A549 (cell line): Measurements from ENCODE around the gene EIF1AX. TPM values are rescaled to one million over a fixed set of nuclear protein-coding genes. Genes with fewer than 3 reads are reported as not detected.

Experiments used
- ATAC-seq, 2 experiments: fragments of 200-7000 bp in 1 of 2; fragments of >200 bp in 1 of 2; cut with Nextera tagmentation in 1 of 2; cut with Tn5 transposase in 1 of 2; 3 replicates each; pipeline versions ENCODE4 v1.8.0 to v1.9.1; 2018 to 2020; ENCODE audit warnings: mild to moderate bottlenecking in 1 of 2, moderate library complexity in 1 of 2
- CTCF ChIA-PET: fragments of 300-600 bp; sonication (Branson Sonifier 250); formaldehyde crosslinking; extraction: SDS; loops from one replicate; lab custom pipeline; 2021; ENCODE audit warnings: antibody characterized with exemption, inconsistent platforms; lab: Yijun Ruan, JAX
- POLR2A ChIA-PET: fragments of 350-600 bp; formaldehyde crosslinking; extraction: SDS; loops from one replicate; lab custom pipeline; 2021; ENCODE audit warnings: antibody characterized with exemption, inconsistent platforms; lab: Yijun Ruan, JAX
- DNase-seq, 2 experiments: peaks; one replicate each; pipeline versions ENCODE4 v3.0.0 to v3.0.0-alpha.2; 2011 to 2016; ENCODE audit warnings: low read depth in 1 of 2, low spot score in 1 of 2
- FAIRE-seq: peaks from 2 replicates; lab custom pipeline; 2011; peaks lifted over from hg19 to GRCh38; lab: Jason Lieb, UNC
- H3K27ac ChIP-seq, 2 experiments: fragments of >200 bp; sonication (Bioruptor Twin); formaldehyde crosslinking; 3 replicates each; pipeline ENCODE4 v1.5.1; 2016 to 2017
- H3K4me1 ChIP-seq: fragments of >200 bp; sonication (Bioruptor Twin); formaldehyde crosslinking; 3 replicates; pipeline ENCODE4 v1.6.1; 2016
- H3K4me2 ChIP-seq: fragments of >200 bp; sonication (Bioruptor Twin); formaldehyde crosslinking; 3 replicates; pipeline ENCODE4 v1.6.1; 2016
- H3K4me3 ChIP-seq: fragments of >200 bp; sonication (Bioruptor Twin); formaldehyde crosslinking; 3 replicates; pipeline ENCODE4 v1.5.1; 2016
- H3K9me3 ChIP-seq: fragments of >200 bp; sonication (Bioruptor Twin); formaldehyde crosslinking; 3 replicates; pipeline ENCODE4 v1.6.1; 2016
- BCL3 ChIP-seq: fragments of >200 bp; sonication (Bioruptor Twin); formaldehyde crosslinking; IDR thresholded peaks from 3 replicates; pipeline ENCODE4 v1.6.1; 2016
- CBX8 ChIP-seq: fragments of 200-600 bp; sonication (generic); IDR thresholded peaks from 2 replicates; pipeline ENCODE4 v1.6.1; 2016
- CEBPB ChIP-seq, 2 experiments: fragments of >200 bp in 1 of 2; sonication (Bioruptor Twin) in 1 of 2; formaldehyde crosslinking in 1 of 2; IDR thresholded peaks; 2 replicates each; pipeline ENCODE4 v1.6.1; 2012 to 2016
- EHF ChIP-seq: fragments of 250-450 bp; sonication (Bioruptor Pico); IDR thresholded peaks from 2 replicates; pipeline ENCODE4 v1.5.0; 2020; ENCODE audit warnings: mild to moderate bottlenecking
- ESRRA ChIP-seq: fragments of 150-350 bp; IDR thresholded peaks from 2 replicates; pipeline ENCODE4 v1.6.1; 2014; ENCODE audit warnings: mild to moderate bottlenecking, low read length, borderline replicate concordance
- FOSB ChIP-seq: fragments of 250-450 bp; sonication (Bioruptor Pico); IDR thresholded peaks from 2 replicates; pipeline ENCODE4 v1.5.0; 2020; ENCODE audit warnings: mild to moderate bottlenecking, moderate library complexity
- FOSL2 ChIP-seq, 2 experiments: fragments of 450-650 bp in 1 of 2; fragments of >200 bp in 1 of 2; sonication (Bioruptor Twin) in 1 of 2; formaldehyde crosslinking; IDR thresholded peaks; 2 replicates each; pipeline versions ENCODE4 v1.5.0 to v1.6.1; 2016 to 2020; ENCODE audit warnings: mild to moderate bottlenecking in 1 of 2, moderate library complexity in 1 of 2
- HDAC2 ChIP-seq: fragments of 200-600 bp; sonication (generic); IDR thresholded peaks from 2 replicates; pipeline ENCODE4 v1.6.1; 2016
- HMGXB4 ChIP-seq: fragments of 250-450 bp; sonication (Bioruptor Pico); IDR thresholded peaks from 2 replicates; pipeline ENCODE4 v1.5.0; 2021; ENCODE audit warnings: mild to moderate bottlenecking, moderate library complexity, borderline replicate concordance
- HOXA7 ChIP-seq: fragments of 250-450 bp; sonication (Bioruptor Pico); IDR thresholded peaks from 2 replicates; pipeline ENCODE4 v1.5.0; 2020; ENCODE audit warnings: mild to moderate bottlenecking, moderate library complexity
- HOXB13 ChIP-seq: fragments of 250-450 bp; sonication (Bioruptor Pico); IDR thresholded peaks from 2 replicates; pipeline ENCODE4 v1.5.0; 2020; ENCODE audit warnings: low read depth, mild to moderate bottlenecking, moderate library complexity
- JUN ChIP-seq, 2 experiments: fragments of >200 bp; sonication (Bioruptor Twin); formaldehyde crosslinking; IDR thresholded peaks; 2 replicates in 1 of 2; 3 replicates in 1 of 2; pipeline ENCODE4 v1.6.1; 2016 to 2017
- JUNB ChIP-seq: fragments of >200 bp; sonication (Bioruptor Twin); formaldehyde crosslinking; IDR thresholded peaks from 2 replicates; pipeline ENCODE4 v1.6.1; 2016
- KDM5A ChIP-seq: fragments of 200-600 bp; sonication (generic); IDR thresholded peaks from 2 replicates; pipeline ENCODE4 v1.6.1; 2016; ENCODE audit warnings: antibody characterized with exemption, mild to moderate bottlenecking
- MAFK ChIP-seq: fragments of 450-650 bp; IDR thresholded peaks from 2 replicates; pipeline ENCODE4 v1.6.1; 2014; ENCODE audit not compliant: partially characterized antibody
- MAX ChIP-seq: IDR thresholded peaks from 2 replicates; pipeline ENCODE4 v1.6.1; 2012
- MAZ ChIP-seq: fragments of 150-350 bp; IDR thresholded peaks from 2 replicates; pipeline ENCODE4 v1.6.1; 2014; ENCODE audit warnings: antibody characterized with exemption, low read depth, low read length, borderline replicate concordance
- MYC ChIP-seq: IDR thresholded peaks from 2 replicates; pipeline ENCODE4 v1.6.1; 2012; ENCODE audit warnings: mild to moderate bottlenecking, inconsistent platforms, low read length, improper control_type of control experiment, borderline replicate concordance
- NFE2L2 ChIP-seq: fragments of 150-350 bp; conservative IDR thresholded peaks from 2 replicates; pipeline ENCODE4 v1.6.1; 2014; ENCODE audit warnings: low read length
- NR3C1 ChIP-seq: fragments of >200 bp; sonication (Bioruptor Twin); formaldehyde crosslinking; IDR thresholded peaks from 3 replicates; pipeline ENCODE4 v1.6.1; 2017
- POLR2AphosphoS2 ChIP-seq: conservative IDR thresholded peaks from 2 replicates; pipeline ENCODE4 v1.6.1; 2012; ENCODE audit warnings: low read length, improper control_type of control experiment, inconsistent platforms
- RFX5 ChIP-seq: fragments of 450-650 bp; IDR thresholded peaks from 2 replicates; pipeline ENCODE4 v1.7.1; 2014; ENCODE audit warnings: antibody characterized with exemption, mild to moderate bottlenecking, moderate library complexity
- RNF2 ChIP-seq: fragments of 200-600 bp; sonication (generic); IDR thresholded peaks from 2 replicates; pipeline ENCODE4 v1.6.1; 2016; ENCODE audit warnings: low read depth, mild to moderate bottlenecking, antibody characterized with exemption, moderate library complexity, borderline replicate concordance
- TFCP2L1 ChIP-seq: fragments of 250-450 bp; sonication (Bioruptor Pico); IDR thresholded peaks from 2 replicates; pipeline ENCODE4 v1.5.0; 2021; ENCODE audit warnings: mild to moderate bottlenecking
- TP53 ChIP-seq: fragments of 250-450 bp; sonication (Bioruptor Pico); IDR thresholded peaks from 2 replicates; pipeline ENCODE4 v1.5.0; 2021; ENCODE audit warnings: mild to moderate bottlenecking, moderate library complexity
- ZSCAN20 ChIP-seq: fragments of 250-450 bp; sonication (Bioruptor Pico); IDR thresholded peaks from 2 replicates; pipeline ENCODE4 v1.8.0; 2022; ENCODE audit warnings: mild to moderate bottlenecking, moderate library complexity
- WGBS: methylation state at CpG from one replicate; pipeline ENCODE4 v1.1.6; 2017; ENCODE audit errors: missing lambda C conversion rate; 5-methylcytosine and 5-hydroxymethylcytosine counted together
- polyA plus RNA-seq, 4 experiments: library from polyadenylated mRNA; depleted of rRNA in 3 of 4; stranded (reverse); fragments of >200 nt; fragmentation: RNase III in 1 of 4; extraction: RNeasy Plus Mini Kit Qiagen cat#74134 plus additional on column Dnase treatment in 1 of 4; gene quantifications; 2 replicates in 3 of 4; 3 replicates in 1 of 4; pipeline ENCODE4 v1.2.3, GENCODE V29; 2011 to 2017

The EIF1AX gene
- polyA plus RNA-seq, 2 of the 4 experiments (the other 2 are of a cell fraction) = 128 to 203 TPM

GRCh38 chrX:20143111-20143510, 1.5 kb upstream of the EIF1AX start:
- no peak for TF ChIP-seq HOXB13
- TF ChIP-seq EHF (CRISPR knock-in tag) = no peak
- no peak for TF ChIP-seq JUNB
- no peak for TF ChIP-seq HOXA7 (CRISPR knock-in tag)
- no peak for TF ChIP-seq CEBPB (IDR thresholded peaks at IDR 0.05)
- TF ChIP-seq CBX8 = no peak
- TF ChIP-seq MAZ = no peak
- TF ChIP-seq KDM5A = no peak
- TF ChIP-seq FOSB (CRISPR knock-in tag) = no peak
- TF ChIP-seq BCL3 = no peak
- no peak for TF ChIP-seq FOSL2 (IDR thresholded peaks at IDR 0.05)
- TF ChIP-seq FOSL2 (CRISPR knock-in tag; IDR thresholded peaks at IDR 0.05) = no peak
- no peak for TF ChIP-seq HMGXB4
- ChIA-PET CTCF (no interaction called here), POLR2A (no interaction called here)
- Histone ChIP-seq H3K4me3 (no peak overlapping the region), H3K4me2 (peak overlapping the region; percentile 79; the same call in 1 of the 3 replicates), H3K27ac (no peak overlapping the region), H3K4me1 (peaks cover 29% of the 10 kb centered on the region), H3K9me3 (no peaks in the 10 kb centered on the region)
- ATAC-seq = no peak
- no peak for DNase-seq
- FAIRE-seq = no peak
- WGBS = 83% methylated on average over 6 of the region's 6 CpGs

GRCh38 chrX:20140420-20140819, 1.2 kb downstream of the EIF1AX start:
- H3K27ac ChIP-seq = peak overlapping the region; percentile 37 to 95; a peak in 4 of 6 replicates
- no peak for TF ChIP-seq ESRRA
- TF ChIP-seq, all 56 proteins: peak for 0
- H3K9me3 ChIP-seq = no peaks in the 10 kb centered on the region
- POLR2A ChIA-PET = interaction anchor here (1.9 kb wide), 1 partner anchor 8 kb away, joined by 7 read pairs; no protein-coding TSS in a partner anchor
- CTCF ChIA-PET = interaction anchor here (1.0 kb wide), 1 partner anchor 117 kb away, joined by 3 read pairs; no protein-coding TSS in a partner anchor
- H3K4me1 ChIP-seq = peaks cover 40% of the 10 kb centered on the region
- FAIRE-seq (no peak), DNase-seq (no peak), ATAC-seq (no peak)
- H3K4me3 ChIP-seq = peak overlapping the region; percentile 99
- WGBS = 5% methylated on average over 3 of the region's 3 CpGs
- H3K4me2 ChIP-seq = peak overlapping the region; percentile 82

- Histone ChIP-seq H3K4me3 (peak overlapping the region; percentile 99), H3K4me2 (peak overlapping the region; percentile 82), H3K4me1 (peaks cover 40% of the 10 kb centered on the region), H3K9me3 (no peaks in the 10 kb centered on the region), H3K27ac (no peak overlapping the region)
- TF ChIP-seq TP53 (CRISPR knock-in tag) (no peak), MAX (no peak), RFX5 (no peak), ESRRA (no peak), POLR2AphosphoS2 (no peak), FOSL2 (IDR thresholded peaks at IDR 0.05) (no peak), FOSL2 (CRISPR knock-in tag; IDR thresholded peaks at IDR 0.05) (no peak), NR3C1 (no peak), MYC (no peak), RNF2 (no peak), HDAC2 (no peak), ZSCAN20 (CRISPR knock-in tag) (no peak), FOSB (CRISPR knock-in tag) (no peak), TFCP2L1 (CRISPR knock-in tag) (no peak), MAFK (no peak), JUN (IDR thresholded peaks at IDR 0.05) (no peak), NFE2L2 (no peak), MAZ (no peak)
- ATAC-seq = no peak
- WGBS = 22% methylated on average over 2 of the region's 2 CpGs
- no peak for FAIRE-seq
- CTCF ChIA-PET = interaction anchor here (2.0 kb wide), 1 partner anchor 235 kb away, joined by 5 read pairs; no protein-coding TSS in a partner anchor
- POLR2A ChIA-PET = no interaction called here
- no peak for DNase-seq
Observed at GRCh38 chrX:20139966-20140365, 1.7 kb downstream of the EIF1AX start.
